ENCODE results near the gene EVC2. TPM values are rescaled to one million over a fixed set of nuclear protein-coding genes. Genes with fewer than 3 reads are reported as not detected.
"Not testable (repeated sequence)": the region's sequence is repeated elsewhere in the genome, so short reads cannot be mapped to it uniquely, and the experiment has no call there.

EVC2 gene
- total and polyA plus RNA-seq, 2 donors (not counting 1 experiment from before 2014, with no cell fraction given): 1.4 to 16.5 TPM

DNA sequence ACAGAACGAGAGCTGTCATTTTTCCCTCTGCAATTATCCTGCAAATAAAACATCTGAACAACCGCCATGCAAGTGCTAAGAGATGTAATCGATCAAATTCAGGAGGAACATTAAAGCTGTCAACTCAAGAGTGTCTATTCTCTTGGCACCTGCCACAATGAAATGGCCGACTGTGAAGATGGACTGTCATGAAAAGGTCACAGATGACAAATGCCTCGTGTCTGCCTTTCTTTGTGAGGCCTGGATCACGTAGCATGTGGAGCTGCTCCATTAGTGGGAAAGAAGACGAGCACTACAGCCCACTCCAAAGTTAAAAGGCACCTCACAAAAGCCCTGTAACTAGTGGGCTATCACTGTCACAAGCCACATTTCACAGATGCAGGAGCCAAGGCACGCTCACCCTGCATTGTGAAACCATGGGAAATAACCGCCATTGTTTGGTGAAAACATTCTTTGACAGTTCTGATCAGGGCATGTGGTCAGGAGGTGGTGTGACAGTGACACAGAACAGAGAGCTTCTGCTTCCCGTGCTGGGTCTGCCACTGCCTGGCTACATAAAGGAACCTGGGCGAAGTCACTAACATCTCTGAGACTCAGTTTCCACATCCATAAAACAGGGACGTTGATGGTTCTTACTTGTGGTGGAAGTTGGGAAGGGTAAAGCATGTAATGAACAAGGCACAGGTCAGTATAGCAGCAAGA, 98.9 kb downstream of the EVC2 start:
- no peak for DNase-seq (ENCODE audit: low read depth in 2 of 2)
- Histone ChIP-seq H3K9ac (ENCODE audit: insufficient read depth, low read length) (no peak overlapping the region), H3K27ac (ENCODE audit: insufficient read depth, low read length) (no peak overlapping the region), H3K9me3 (ENCODE audit: control insufficient read depth, insufficient read depth, low read depth, low read length) (no peaks in the 10 kb centered on the region), H3K79me2 (ENCODE audit: control insufficient read depth, insufficient read depth, low read length) (no peaks in the 10 kb centered on the region), H3K4me2 (ENCODE audit: extremely low read depth, insufficient read depth, low read length) (no peak overlapping the region), H3K27me3 (ENCODE audit: control insufficient read depth, insufficient read depth, low read length) (no peaks in the 10 kb centered on the region), H3K4me1 (ENCODE audit: control insufficient read depth, extremely low read depth, insufficient read depth, low read length) (no peaks in the 10 kb centered on the region), H4K20me1 (ENCODE audit: control insufficient read depth, extremely low read depth, insufficient read depth, low read length) (no peaks in the 10 kb centered on the region), H2AFZ (ENCODE audit: low read length) (no peak overlapping the region), H3K4me3 (replicated peaks in 1 of 4; ENCODE audit: control extremely low read depth in 1 of 4, insufficient read depth in 1 of 4, low read depth in 3 of 4, low read length in 4 of 4) (no peak overlapping the region), H3K36me3 (ENCODE audit: control insufficient read depth, insufficient read depth, low read length) (peaks cover 1% of the 10 kb centered on the region)
- TF ChIP-seq EZH2 (IDR thresholded peaks at IDR 0.05; ENCODE audit: low read length, missing control alignments): no peak
- TF ChIP-seq, protein P1, sequence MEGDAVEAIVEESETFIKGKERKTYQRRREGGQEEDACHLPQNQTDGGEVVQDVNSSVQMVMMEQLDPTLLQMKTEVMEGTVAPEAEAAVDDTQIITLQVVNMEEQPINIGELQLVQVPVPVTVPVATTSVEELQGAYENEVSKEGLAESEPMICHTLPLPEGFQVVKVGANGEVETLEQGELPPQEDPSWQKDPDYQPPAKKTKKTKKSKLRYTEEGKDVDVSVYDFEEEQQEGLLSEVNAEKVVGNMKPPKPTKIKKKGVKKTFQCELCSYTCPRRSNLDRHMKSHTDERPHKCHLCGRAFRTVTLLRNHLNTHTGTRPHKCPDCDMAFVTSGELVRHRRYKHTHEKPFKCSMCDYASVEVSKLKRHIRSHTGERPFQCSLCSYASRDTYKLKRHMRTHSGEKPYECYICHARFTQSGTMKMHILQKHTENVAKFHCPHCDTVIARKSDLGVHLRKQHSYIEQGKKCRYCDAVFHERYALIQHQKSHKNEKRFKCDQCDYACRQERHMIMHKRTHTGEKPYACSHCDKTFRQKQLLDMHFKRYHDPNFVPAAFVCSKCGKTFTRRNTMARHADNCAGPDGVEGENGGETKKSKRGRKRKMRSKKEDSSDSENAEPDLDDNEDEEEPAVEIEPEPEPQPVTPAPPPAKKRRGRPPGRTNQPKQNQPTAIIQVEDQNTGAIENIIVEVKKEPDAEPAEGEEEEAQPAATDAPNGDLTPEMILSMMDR (conservative IDR thresholded peaks at IDR 0.05 in 1 of 2, IDR thresholded peaks at IDR 0.05 in 1 of 2; ENCODE audit: low read depth in 1 of 2, low read length in 2 of 2): no peak

DNA sequence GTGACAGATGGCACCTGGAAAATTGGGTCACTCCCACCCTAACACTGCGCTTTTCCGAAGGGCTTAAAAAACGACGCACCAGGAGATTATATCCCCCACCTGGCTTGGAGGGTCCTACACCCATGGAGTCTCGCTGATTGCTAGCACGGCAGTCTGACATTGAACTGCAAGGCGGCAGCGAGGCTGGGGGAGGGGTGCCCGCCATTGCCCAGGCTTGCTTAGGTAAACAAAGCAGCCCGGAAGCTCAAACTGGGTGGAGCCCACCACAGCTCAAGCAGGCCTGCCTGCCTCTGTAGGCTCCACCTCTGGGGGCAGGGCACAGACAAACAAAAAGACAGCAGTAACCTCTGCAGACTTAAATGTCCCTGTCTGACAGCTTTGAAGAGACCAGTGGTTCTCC, 114.5 kb downstream of the EVC2 start:
- H3K36me3 ChIP-seq (ENCODE audit: control insufficient read depth, insufficient read depth, low read length); H3K4me2 ChIP-seq (ENCODE audit: extremely low read depth, insufficient read depth, low read length); H3K79me2 ChIP-seq (ENCODE audit: control insufficient read depth, insufficient read depth, low read length); H2AFZ ChIP-seq (ENCODE audit: low read length); H3K27ac ChIP-seq (ENCODE audit: insufficient read depth, low read length); H3K27me3 ChIP-seq (ENCODE audit: control insufficient read depth, insufficient read depth, low read length); H4K20me1 ChIP-seq (ENCODE audit: control insufficient read depth, extremely low read depth, insufficient read depth, low read length); H3K4me1 ChIP-seq (ENCODE audit: control insufficient read depth, extremely low read depth, insufficient read depth, low read length); H3K4me3 ChIP-seq (replicated peaks in 1 of 4; ENCODE audit: control extremely low read depth in 1 of 4, insufficient read depth in 1 of 4, low read depth in 3 of 4, low read length in 4 of 4); H3K9ac ChIP-seq (ENCODE audit: insufficient read depth, low read length); DNase-seq (ENCODE audit: low read depth in 2 of 2); H3K9me3 ChIP-seq (ENCODE audit: control insufficient read depth, insufficient read depth, low read depth, low read length): not testable (repeated sequence)

DNA sequence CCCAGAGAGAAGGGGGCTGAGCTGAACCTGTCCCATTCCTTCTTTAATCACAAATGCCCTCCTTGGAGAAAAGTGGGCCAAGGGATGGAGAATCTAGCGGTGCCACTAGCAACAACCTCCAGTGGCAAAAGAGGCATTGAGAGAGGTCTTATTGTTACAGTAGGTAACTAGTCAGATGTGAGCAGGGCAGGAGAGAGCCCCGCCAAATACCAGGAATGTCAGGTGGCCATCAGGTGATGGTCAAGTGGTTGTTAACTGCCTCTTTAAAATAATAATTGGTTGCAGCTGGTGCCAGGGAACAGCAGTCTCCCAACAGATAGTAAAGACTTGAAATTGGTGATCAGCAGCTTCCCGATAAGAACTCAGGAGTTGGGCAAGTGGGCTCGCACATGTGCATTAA, 116.1 kb downstream of the EVC2 start:
- H3K4me1 ChIP-seq (ENCODE audit: control insufficient read depth, extremely low read depth, insufficient read depth, low read length): no peaks in the 10 kb centered on the region
- H3K9ac ChIP-seq (ENCODE audit: insufficient read depth, low read length): no peak overlapping the region
- H3K4me3 ChIP-seq (replicated peaks in 1 of 4; ENCODE audit: control extremely low read depth in 1 of 4, insufficient read depth in 1 of 4, low read depth in 3 of 4, low read length in 4 of 4): no peak overlapping the region
- H4K20me1 ChIP-seq (ENCODE audit: control insufficient read depth, extremely low read depth, insufficient read depth, low read length): no peaks in the 10 kb centered on the region
- no peaks in the 10 kb centered on the region for H3K27me3 ChIP-seq (ENCODE audit: control insufficient read depth, insufficient read depth, low read length)
- DNase-seq (ENCODE audit: low read depth in 2 of 2): no peak
- H3K4me2 ChIP-seq (ENCODE audit: extremely low read depth, insufficient read depth, low read length): no peak overlapping the region
- TF ChIP-seq, protein P1 (conservative IDR thresholded peaks at IDR 0.05 in 1 of 2, IDR thresholded peaks at IDR 0.05 in 1 of 2; ENCODE audit: low read depth in 1 of 2, low read length in 2 of 2): no peak
- no peaks in the 10 kb centered on the region for H3K79me2 ChIP-seq (ENCODE audit: control insufficient read depth, insufficient read depth, low read length)
- no peaks in the 10 kb centered on the region for H3K36me3 ChIP-seq (ENCODE audit: control insufficient read depth, insufficient read depth, low read length)
- H3K27ac ChIP-seq (ENCODE audit: insufficient read depth, low read length): no peak overlapping the region
- no peaks in the 10 kb centered on the region for H3K9me3 ChIP-seq (ENCODE audit: control insufficient read depth, insufficient read depth, low read depth, low read length)
- no peak overlapping the region for H2AFZ ChIP-seq (ENCODE audit: low read length)
